GM18861 (cell line): Measurements from ENCODE around the gene FLRT2.

ENCODE experiments used
- ATAC-seq: cut with Tn5 transposase; IDR thresholded peaks from one replicate; pipeline ENCODE4 v1.9.1; 2021; ENCODE audit not compliant: unreplicated experiment

FLRT2 gene, protein sequence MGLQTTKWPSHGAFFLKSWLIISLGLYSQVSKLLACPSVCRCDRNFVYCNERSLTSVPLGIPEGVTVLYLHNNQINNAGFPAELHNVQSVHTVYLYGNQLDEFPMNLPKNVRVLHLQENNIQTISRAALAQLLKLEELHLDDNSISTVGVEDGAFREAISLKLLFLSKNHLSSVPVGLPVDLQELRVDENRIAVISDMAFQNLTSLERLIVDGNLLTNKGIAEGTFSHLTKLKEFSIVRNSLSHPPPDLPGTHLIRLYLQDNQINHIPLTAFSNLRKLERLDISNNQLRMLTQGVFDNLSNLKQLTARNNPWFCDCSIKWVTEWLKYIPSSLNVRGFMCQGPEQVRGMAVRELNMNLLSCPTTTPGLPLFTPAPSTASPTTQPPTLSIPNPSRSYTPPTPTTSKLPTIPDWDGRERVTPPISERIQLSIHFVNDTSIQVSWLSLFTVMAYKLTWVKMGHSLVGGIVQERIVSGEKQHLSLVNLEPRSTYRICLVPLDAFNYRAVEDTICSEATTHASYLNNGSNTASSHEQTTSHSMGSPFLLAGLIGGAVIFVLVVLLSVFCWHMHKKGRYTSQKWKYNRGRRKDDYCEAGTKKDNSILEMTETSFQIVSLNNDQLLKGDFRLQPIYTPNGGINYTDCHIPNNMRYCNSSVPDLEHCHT

DNA sequence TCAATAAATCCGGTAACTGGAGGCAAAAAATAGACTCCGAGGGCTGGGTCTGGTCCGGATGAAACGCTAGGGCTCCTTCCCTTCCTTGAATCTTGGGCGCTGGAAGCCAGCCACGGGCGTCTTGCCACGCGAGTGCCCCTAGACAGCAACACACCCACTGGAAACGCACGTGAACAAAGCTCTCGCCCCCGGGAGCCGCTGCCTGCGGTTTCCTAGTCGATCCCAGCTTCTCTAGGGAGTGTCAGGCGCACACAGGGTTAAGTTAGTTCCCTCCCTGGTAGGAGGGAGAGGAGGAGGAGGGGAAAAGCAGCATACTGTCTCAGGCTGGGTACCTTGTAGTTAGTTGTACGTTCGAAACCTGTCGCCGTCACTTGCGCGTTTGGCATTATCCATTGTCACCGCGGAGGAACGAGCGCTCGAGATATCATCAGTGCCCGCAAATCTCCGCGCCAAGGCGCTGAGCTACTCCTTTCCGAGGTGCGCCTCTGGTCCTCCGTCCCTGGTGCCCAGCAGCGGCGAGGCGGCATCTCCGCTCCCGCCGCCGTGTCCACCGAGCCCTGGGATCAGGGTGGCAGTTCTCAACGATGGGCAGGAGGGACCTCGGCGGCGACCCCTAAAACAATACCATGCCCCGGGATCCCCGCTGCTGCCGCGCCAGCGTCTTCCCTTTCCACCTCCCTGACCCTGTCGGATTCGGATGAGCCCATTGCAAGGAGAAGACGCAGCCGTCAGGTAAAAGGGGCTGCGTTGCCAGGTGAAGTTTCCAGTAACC is at the start of gene FLRT2:
Gene FLRT2 (plus strand): TSS at position 342 of the 772 bp plus-strand sequence. CDS start 91,371 bp downstream, outside the sequence.
- ATAC-seq, result no peak

DNA sequence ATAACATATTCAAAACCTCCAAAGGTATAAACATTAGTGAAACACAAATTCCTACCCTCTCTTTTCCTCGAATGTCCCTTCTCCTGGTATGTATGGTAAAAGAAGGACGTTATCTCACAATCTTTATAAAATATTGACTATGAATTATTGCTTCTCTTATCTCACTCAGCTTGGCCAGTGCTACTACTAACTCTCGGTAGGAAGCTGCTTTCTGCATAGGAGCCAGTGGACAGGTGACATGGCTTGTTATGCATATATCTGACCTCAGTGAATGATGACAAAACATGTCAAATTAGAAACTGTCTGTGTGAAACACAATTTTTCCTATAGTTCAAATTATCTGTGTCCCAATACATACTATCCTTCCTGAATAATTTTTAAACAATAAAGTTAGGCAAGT is 48.5 kb upstream of the FLRT2 start:
- ATAC-seq, result no peak

DNA sequence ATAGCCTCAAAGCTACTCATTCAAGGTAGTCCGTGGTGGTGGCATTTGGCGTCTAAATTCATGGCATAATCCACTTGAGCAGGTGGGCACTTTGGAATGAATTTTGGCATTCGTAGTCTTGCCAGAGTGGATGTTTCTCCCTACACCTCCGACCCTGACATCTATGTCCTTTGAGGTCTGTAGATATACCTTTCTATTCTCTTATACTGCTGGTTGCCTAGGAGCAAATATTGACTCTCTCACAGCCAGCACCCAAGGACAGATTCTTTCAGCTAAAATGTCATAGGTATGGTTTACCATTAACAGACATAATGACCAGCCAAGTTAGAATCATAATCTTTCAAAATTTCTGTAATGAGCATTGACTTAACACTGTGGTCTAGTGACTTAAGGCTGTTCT is 47.4 kb upstream of the FLRT2 start:
- no peak for ATAC-seq

DNA sequence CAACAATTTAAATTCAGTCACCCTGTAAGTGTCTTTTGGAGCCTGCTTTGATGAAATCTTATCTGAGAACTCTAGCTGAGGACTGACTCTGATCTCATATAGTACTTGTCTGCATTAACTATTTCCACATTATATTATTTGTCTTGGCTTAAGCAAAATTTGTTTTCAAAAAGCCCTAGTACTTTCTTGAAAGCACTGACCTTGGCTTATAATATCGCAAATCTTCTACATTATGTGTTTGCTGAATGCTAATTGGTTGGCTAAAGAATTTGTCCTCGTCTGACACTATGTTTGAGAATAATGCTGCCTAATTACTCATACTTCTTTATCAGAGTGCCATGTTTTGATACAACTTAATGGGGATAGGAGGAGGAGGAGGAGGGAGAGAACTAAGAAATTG is 46.9 kb upstream of the FLRT2 start:
- no peak for ATAC-seq

DNA sequence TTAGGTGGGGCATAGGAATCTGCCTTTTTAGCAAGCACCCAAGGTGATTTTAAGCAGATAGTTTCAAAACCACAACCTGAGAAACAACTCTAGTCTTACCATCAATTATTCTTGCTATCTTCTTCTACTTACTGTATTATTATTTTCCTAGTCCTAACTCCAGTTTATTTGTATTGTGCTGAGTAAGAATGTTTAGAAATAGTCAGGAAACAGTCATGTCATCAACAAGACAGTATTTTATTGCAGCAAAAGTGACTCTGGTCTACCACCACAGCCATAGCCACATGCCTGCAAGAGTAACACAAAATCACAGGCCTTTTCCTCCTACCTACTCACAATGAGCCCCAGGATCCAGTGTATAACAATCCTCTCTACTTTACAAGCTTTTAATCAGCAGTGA is 46.3 kb upstream of the FLRT2 start:
- no peak for ATAC-seq

DNA sequence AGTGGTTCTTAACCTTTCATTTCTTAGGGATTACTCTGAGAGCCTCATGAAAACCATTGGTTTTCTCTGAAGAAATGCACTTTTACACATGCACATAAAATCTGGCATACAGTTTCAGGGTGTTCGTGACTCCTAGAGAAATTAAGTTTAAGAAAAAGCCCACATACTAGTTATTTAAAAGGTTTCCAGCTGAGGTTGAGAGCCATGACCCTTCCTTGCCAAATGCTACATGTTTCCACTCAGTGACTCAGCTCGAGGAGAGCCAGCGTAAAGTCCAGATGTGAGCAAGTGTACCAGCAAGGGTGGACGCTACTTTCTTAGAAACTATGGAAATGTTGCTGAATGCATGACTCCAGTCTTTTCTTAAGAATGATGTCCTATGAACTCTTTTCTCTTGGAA is 42.7 kb upstream of the FLRT2 start:
- no peak for ATAC-seq

DNA sequence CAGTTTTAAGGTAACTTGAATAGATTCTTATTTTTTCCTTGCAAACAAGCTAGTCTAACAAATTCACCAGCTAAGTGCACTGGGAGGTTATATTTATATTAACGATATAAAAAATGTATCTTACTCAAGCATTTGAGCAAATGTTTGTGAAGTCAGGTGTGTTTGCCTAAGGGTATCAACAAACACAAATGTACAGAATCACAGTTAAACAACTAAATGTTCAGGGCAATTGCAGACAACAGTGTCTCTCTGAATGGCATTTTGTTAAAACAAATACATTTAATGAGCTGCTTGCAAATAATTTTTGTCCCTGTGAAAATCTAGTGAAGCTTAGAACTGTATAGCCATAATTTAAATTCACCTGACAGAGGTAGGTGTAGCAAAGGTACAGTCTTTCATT is 28.2 kb upstream of the FLRT2 start:
- no peak for ATAC-seq

DNA sequence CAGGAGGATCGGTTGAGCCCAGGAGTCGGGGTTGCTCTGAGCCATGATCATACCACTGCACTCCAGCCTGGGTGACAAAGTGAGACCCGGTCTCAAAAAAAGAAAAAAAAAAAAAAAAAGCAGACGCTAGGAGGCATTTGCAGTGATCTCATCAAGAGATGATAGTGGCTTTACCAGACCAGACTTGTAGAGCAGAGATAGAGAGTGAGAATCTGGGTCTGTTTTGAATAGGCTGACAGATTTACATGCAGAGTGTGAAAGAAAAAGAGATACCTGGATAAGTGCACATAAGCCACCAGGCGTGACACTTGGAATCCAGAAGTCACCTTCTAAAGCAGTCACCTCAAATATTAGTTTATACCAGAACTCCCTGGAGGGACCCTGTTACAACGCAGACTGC is 21.1 kb upstream of the FLRT2 start:
- no peak for ATAC-seq

DNA sequence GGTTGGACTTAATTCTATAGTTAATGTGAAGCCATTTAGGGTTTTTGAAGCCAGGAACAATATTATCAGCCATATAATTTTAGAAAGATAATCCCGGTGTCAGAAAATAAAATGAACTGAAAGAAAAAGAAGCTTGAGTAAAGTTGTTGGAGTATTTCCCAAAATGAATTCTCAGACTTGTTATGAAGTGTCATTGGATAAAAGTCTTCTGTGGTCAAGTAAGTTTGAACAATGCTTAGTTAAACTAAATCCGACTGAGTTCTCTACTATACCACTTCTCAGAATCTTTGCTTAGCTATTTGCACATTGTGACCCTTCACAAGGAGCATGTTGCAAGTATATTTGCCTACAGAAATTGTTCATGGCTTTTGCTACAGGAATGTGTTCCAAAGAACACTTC is 17.5 kb upstream of the FLRT2 start:
- ATAC-seq, result no peak

DNA sequence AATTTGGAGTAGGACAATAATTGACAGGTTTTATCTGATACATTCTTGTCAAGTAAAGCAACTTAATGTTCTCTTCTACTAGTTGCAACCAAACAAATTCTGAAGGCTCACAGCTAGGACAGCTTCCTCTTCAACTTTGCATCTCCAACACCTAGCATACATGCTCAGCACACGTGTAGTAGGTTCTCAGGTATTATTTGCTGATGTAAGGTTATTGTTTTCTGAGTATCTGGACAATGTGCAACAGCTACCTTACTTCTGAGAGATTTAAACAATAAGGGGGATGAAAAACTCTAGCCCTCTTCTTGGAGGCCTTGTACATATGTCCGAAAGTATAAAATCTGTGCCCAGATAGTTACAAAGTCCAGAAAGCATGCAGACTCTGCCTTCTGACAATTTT is 15.5 kb upstream of the FLRT2 start:
- no peak for ATAC-seq

DNA sequence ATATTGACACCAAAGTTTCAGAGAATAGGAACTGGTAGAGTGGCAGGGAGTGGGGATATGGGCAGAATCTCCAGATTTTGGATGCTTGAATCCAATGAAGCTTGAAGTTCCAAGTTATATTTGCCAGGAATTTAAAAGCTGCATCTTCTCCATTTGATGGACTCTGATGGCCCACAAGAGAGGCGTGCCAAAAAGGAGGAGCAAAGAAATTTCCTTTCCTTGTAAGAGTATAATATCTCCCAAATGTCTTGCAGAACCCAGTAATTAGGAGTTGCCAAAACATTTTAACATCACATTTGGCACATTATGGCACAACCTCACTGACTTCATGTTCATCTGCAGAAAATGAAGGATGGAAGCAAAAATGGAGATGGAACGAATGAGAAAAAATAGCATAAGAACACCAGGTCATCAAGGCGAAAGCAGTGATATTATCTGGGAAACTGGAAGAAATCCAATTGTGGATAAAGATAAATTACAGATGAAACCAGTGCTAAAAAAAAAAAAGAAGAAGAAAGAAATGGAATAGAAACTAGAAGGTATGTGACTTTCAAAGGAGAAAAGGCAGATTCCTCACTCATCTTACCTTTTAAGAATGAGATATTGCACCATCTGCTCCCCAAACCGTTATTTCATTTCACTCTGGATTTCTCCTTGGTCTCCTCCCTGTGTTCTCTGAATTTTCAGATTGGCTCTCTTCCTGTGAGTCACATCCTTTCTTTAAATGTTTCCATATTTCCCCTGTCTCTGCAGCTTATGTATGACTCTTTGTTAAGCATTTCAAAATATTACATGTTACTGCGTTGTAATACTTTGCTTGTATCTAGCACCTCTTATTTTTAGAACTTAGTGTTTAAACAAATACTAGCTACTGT is 13.5 kb upstream of the FLRT2 start:
- no peak for ATAC-seq

DNA sequence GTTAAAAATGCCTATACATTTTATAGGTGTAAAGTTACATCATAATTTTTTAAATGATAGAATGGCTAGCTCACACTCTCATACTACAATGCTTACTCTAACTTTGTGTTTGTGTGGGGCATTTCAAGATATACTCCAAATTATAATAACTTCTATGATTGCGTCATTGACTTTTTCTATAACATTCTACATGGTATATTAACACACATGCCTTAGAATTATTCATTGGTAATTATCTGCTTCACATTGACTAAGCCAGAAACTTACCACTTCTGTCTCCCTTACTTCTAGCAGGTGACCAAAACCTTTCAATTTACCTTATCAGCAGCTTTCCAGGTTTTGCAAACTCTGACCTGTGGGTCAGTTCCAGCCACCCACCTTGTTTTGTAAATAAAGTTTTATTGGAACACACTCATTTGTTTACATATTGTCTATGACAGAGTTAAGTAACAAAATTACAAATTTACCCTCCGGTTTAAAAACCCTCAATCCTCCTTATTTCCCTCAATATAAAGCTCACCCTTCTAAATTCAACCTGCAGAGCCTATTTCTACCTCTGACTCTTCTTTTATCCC is 12.7 kb upstream of the FLRT2 start:
- no peak for ATAC-seq

DNA sequence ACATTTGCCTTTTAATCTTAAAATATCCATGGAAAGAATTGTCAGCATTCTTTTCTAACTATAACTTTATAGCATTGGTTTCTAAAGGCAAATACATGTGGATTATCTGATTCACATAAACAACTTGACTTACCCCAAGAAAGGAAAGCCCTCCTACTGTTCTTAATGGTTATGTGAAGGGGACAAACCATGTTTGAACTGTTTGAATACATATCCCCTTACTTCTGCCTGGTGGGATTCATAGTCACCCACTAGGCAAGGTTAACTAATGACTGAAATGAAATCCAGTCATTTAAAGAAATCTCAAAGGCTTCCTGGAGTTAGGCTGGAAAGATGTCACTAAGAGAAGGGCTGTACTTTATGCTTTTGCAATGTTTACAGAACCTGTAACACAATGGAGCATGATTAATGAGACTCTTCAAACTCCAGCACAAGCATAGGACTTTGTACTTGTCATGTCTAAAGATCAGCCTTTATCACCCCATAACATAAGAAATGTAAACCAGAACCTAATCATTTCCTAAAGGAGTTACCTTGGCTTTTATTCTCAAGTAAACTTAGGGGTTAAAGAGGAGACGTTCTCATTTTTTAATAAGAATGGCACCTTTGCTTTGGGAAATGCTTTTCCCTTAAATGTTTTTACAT is 10.2 kb upstream of the FLRT2 start:
- ATAC-seq, result no peak

DNA sequence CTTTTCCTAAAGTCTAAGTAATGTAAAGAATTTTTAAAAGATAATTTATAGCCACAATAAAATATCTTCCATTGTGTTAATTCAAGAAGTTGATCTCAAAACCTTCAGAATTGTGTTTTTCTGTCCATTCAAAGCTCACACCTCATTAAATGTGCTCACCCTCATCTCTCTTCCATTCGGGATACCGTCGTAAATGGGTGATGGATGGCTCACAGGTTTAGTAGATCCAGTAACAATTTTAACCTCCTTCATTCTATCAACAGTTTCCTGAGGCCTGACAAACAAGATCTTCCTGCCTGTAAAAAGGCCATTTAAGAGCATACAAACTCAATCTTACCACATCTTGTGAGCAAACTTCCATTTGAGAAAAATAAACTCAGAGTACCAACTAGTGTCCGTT is 9.4 kb upstream of the FLRT2 start:
- ATAC-seq, result no peak

DNA sequence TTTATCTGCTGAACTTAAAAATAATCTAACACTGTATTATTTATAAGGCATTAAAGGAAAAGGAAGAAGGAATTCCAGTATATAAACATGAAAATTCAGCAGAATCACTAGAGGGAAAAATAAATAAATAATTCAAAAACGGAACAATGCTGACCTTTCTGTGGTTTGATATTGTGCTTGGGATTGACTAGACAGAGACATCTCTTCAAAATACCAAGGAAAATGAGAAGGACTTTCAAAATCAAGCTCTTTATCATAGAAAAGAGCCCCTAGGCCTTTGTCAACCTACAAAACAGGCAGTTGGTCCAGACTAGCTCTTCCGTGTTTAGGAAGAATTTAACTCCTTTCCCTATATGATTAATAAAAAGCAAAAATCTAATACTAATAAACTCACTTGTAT is 6.3 kb upstream of the FLRT2 start:
- ATAC-seq, result no peak

DNA sequence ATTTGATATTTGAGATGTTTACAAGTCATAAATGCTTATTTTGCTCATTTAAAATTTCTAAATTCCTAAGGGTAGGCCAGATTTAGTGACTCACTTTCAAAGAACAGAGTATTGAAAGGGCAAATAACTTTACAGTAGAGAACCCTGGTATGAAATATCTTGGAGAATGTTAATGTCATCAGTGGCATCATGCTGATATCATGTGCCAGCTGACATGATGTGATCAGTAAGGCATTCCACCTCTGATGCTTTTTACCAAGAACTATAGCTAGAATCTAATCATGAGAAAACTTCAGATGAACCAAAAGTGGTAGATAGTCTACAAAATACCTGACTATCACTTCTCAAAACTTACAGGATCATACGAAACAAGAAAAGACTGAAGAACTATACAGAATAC is 2.9 kb upstream of the FLRT2 start:
- ATAC-seq, result no peak

DNA sequence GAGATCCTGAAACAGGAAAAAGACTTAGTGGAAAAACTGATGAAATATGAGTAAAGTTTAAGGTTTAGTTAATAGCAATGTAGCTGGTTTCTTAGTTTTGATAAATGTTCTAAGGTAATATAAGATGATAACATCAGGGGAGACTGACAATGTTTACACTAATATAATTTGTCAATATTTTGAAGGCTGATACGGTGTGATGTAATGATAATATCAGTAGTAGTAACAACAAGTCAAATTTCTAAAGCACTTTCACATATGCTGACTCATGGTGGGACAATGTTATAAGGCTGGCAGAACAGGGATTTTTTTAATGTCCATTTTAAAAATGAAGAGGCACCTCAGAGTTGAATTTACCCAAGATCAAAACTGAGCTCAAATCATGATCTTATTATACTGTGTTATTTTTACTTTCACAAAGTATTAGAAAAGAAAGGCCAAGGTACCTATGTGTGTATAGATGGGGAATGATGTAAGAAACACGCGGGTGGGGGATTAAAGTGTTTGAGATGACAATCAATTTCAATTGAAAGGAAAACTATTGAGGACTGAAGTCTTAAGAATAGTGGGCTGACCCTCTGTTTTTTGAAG is 2.4 kb upstream of the FLRT2 start:
- no peak for ATAC-seq

DNA sequence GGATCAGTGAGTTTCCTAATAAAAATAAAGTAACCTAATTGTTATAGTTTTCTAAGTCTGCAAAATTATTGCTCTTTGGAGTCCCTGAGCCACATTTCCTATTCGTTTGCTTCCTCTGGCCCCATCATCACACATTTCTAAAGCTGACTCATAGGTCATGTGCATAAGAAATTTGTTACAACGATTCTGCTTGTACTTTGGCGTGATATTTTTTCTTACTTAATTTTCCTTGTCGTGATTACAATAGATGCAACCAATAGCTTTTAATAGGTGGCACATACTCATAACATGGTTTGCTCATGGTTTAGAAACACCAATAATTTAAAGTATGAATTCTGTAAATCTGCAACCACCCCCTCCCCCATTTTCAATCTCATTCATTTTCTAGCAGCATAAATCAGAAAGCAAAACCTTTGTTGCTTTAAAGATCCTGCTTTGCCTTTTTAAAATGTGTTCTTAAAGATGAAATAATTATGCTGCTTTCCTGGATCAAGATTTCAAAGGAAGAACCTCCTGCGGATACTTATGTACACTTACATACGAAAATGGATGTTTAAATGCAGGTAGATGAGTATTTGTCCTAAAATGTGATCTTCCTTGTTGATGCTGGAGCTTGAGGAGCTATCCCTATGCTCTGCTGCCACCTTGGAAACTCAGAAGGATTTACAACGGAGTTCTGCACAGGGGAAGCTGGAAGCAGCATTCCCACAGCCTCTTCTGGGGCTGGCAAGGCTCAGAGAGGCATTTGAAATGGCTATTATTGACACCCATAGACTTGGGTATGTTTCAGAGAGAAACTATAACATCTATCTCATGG is 1.7 kb upstream of the FLRT2 start:
- ATAC-seq, result no peak
